ENCODE measurements around the gene ARHGEF26. TPM values are rescaled to one million over a fixed set of nuclear protein-coding genes. Genes with fewer than 3 reads are reported as not detected.
A peak's percentile ranks its signal among the peaks of the same experiment; 100 is the strongest.

The ARHGEF26 gene
- total RNA-seq, 1 experiment from 2014 or later, result 13.7 TPM

DNA sequence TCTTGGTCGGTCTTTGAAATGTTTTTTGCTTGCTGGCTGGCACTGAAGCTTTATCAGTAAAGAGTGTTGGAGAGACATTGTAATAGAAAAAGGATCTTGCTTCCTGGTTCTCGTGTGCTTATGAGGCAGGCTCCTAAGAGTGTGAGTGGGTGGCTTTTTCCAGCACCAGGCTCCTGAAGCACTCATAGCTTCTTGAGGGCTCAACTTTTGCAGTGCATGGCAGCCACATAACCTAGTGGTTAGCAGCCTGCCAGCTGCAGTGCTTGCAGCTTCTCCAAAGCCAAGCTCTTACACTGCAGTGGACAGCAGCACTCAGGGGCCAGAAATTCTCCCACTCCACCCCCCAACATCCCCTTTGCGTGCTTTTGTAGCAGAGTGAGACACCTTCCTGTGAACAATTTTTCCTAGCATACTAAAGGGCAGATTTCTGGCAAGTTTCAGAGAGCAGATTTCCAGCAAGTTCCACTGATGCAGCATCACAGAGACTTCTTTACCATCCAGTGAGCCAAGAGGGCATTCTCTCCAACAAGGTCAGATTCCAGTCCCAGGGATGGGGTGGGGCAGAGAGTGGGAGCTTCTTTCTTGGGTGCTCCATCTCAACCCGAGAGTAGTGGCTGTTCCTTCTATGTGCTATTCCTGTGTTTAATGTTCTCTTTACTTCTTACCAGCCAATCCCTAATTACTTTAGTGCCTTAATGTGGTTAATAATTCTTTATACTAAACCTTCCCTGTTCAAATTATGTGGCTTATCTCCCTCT is 15.8 kb upstream of the ARHGEF26 start:
- H2BK120ac ChIP-seq (ENCODE audit: low read depth, low read length, poor library complexity, severe bottlenecking), result no peak overlapping the region
- no peak overlapping the region for H2AK5ac ChIP-seq (ENCODE audit: insufficient read length, low read length)
- Mint-ChIP-seq H3K4me3 (no peak overlapping the region), H3K36me3 (ENCODE audit: insufficient read depth in 1 of 3, low read depth in 3 of 3) (no peaks in the 10 kb centered on the region), H3K4me1 (peaks cover 9 to 14% of the 10 kb centered on the region in 2 experiments), H3K27me3 (ENCODE audit: low read depth) (no peaks in the 10 kb centered on the region), H3K27ac (peak overlapping the region in 1 of 3 experiments; percentile 71; a peak in 1 of 7 replicates), H3K9me3 (no peaks in the 10 kb centered on the region)
- no peaks in the 10 kb centered on the region for H3K79me2 ChIP-seq (ENCODE audit: insufficient read depth, low read length)
- H3K4ac ChIP-seq (ENCODE audit: low read depth, low read length), result no peak overlapping the region
- no peak overlapping the region for H4K8ac ChIP-seq (replicated peaks; ENCODE audit: insufficient read length, low read depth, low read length)
- no peak overlapping the region for H4K91ac ChIP-seq (ENCODE audit: insufficient read length, low read depth, low read length)
- H3K18ac ChIP-seq (ENCODE audit: insufficient read length, low read depth, low read length), result no peak overlapping the region
- H2BK15ac ChIP-seq (ENCODE audit: low read depth, low read length), result no peak overlapping the region
- H2BK12ac ChIP-seq (ENCODE audit: insufficient read length, low read depth, low read length), result no peak overlapping the region
- no peaks in the 10 kb centered on the region for H3K79me1 ChIP-seq (ENCODE audit: insufficient read depth, low read depth, low read length, poor library complexity, severe bottlenecking)
- H3K27ac ChIP-seq (ENCODE audit: insufficient read length, low read depth, low read length), result no peak overlapping the region
- no peaks in the 10 kb centered on the region for H3K9me3 ChIP-seq (ENCODE audit: control insufficient read depth, low read depth, low read length)
- H3K4me2 ChIP-seq (ENCODE audit: insufficient read depth, insufficient read length, low read length), result no peak overlapping the region
- no peak overlapping the region for H3K56ac ChIP-seq (ENCODE audit: insufficient read length, low read depth, low read length)
- no peak overlapping the region for H2BK5ac ChIP-seq (ENCODE audit: insufficient read length, low read length)
- no CpG with 5 or more reads among the region's 4 CpGs for WGBS (ENCODE audit: extremely low coverage, insufficient read length, low lambda C conversion rate)
- H3T11ph ChIP-seq (ENCODE audit: low read length), result no peak overlapping the region
- H3K23ac ChIP-seq (ENCODE audit: insufficient read length, low read depth, low read length), result no peak overlapping the region
- H4K5ac ChIP-seq (ENCODE audit: insufficient read length, low read depth, low read length), result no peak overlapping the region
- no peak overlapping the region for H3K9ac ChIP-seq (ENCODE audit: extremely low read depth, insufficient read length, low read length)
- no peak overlapping the region for H2AFZ ChIP-seq (ENCODE audit: low read length)
- H4K20me1 ChIP-seq (ENCODE audit: control insufficient read depth, insufficient read depth, insufficient read length), result no peaks in the 10 kb centered on the region
- TF ChIP-seq, protein P1, sequence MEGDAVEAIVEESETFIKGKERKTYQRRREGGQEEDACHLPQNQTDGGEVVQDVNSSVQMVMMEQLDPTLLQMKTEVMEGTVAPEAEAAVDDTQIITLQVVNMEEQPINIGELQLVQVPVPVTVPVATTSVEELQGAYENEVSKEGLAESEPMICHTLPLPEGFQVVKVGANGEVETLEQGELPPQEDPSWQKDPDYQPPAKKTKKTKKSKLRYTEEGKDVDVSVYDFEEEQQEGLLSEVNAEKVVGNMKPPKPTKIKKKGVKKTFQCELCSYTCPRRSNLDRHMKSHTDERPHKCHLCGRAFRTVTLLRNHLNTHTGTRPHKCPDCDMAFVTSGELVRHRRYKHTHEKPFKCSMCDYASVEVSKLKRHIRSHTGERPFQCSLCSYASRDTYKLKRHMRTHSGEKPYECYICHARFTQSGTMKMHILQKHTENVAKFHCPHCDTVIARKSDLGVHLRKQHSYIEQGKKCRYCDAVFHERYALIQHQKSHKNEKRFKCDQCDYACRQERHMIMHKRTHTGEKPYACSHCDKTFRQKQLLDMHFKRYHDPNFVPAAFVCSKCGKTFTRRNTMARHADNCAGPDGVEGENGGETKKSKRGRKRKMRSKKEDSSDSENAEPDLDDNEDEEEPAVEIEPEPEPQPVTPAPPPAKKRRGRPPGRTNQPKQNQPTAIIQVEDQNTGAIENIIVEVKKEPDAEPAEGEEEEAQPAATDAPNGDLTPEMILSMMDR (conservative IDR thresholded peaks at IDR 0.05), result no peak
- H2BK20ac ChIP-seq (ENCODE audit: low read depth, low read length, poor library complexity, severe bottlenecking), result no peak overlapping the region
- peaks cover 2% of the 10 kb centered on the region; the same call in 1 of the 2 replicates for H3K4me1 ChIP-seq (ENCODE audit: insufficient read depth, low read length)
- no peak overlapping the region for H3K14ac ChIP-seq (ENCODE audit: insufficient read depth, low read length)
- no peaks in the 10 kb centered on the region for H3K27me3 ChIP-seq (ENCODE audit: insufficient read depth, low read length)
- no peaks in the 10 kb centered on the region for H3K23me2 ChIP-seq (ENCODE audit: insufficient read length, low read depth, low read length, poor library complexity, severe bottlenecking)
- no peak for DNase-seq

Measured in H9 (cell line).